ENCODE measurements around the gene MUCL3.
"Not testable (repeated sequence)": the region's sequence is repeated elsewhere in the genome, so short reads cannot be mapped to it uniquely, and the experiment has no call there.

Gene MUCL3

GRCh38 chr6:30914076-30914853, 26.5 kb upstream of the MUCL3 start, which contains the start of gene VARS2:
VARS2 (plus strand) TSS chr6:30914238; CDS start chr6:30914837, 599 bp downstream.
- Histone ChIP-seq H3K27ac (ENCODE audit: low read depth, low read length) (peak within 1 kb of the TSS; percentile 58), H3K36me3 (ENCODE audit: insufficient read depth, low read length) (peaks cover 67% of the 10 kb centered on the region), H3K4me3 (ENCODE audit: low read length) (peak within 1 kb of the TSS; percentile 69), H3K4me1 (ENCODE audit: insufficient read depth, low read length) (peaks cover 15% of the 10 kb centered on the region; the same call in 1 of the 2 replicates), H3K27me3 (ENCODE audit: insufficient read depth, low read length) (no peaks in the 10 kb centered on the region), H3K9ac (ENCODE audit: low read depth, low read length) (peak within 1 kb of the TSS; percentile 84), H3K9me3 (ENCODE audit: insufficient read depth, low read depth, low read length) (no peaks in the 10 kb centered on the region)
- 6% methylated on average over 52 of the region's 52 CpGs for WGBS

GRCh38 chr6:30914854-30915590, 25.8 kb upstream of the MUCL3 start:
- H3K27ac ChIP-seq (ENCODE audit: low read depth, low read length): no peak overlapping the region
- H3K36me3 ChIP-seq (ENCODE audit: insufficient read depth, low read length): peaks cover 67% of the 10 kb centered on the region
- H3K27me3 ChIP-seq (ENCODE audit: insufficient read depth, low read length): no peaks in the 10 kb centered on the region
- peaks cover 15% of the 10 kb centered on the region; the same call in 1 of the 2 replicates for H3K4me1 ChIP-seq (ENCODE audit: insufficient read depth, low read length)
- H3K9me3 ChIP-seq (ENCODE audit: insufficient read depth, low read depth, low read length): no peaks in the 10 kb centered on the region
- H3K9ac ChIP-seq (ENCODE audit: low read depth, low read length): peak overlapping the region; percentile 84
- H3K4me3 ChIP-seq (ENCODE audit: low read length): peak overlapping the region; percentile 69
- 74% methylated on average over 17 of the region's 17 CpGs for WGBS

- WGBS: 37% methylated on average over 5 of the region's 5 CpGs
- no peaks in the 10 kb centered on the region for H3K27me3 ChIP-seq (ENCODE audit: insufficient read depth, low read length)
- peaks cover 15% of the 10 kb centered on the region; the same call in 1 of the 2 replicates for H3K4me1 ChIP-seq (ENCODE audit: insufficient read depth, low read length)
- no peak overlapping the region for H3K27ac ChIP-seq (ENCODE audit: low read depth, low read length)
- no peak overlapping the region for H3K9ac ChIP-seq (ENCODE audit: low read depth, low read length)
- no peaks in the 10 kb centered on the region for H3K9me3 ChIP-seq (ENCODE audit: insufficient read depth, low read depth, low read length)
- peaks cover 67% of the 10 kb centered on the region for H3K36me3 ChIP-seq (ENCODE audit: insufficient read depth, low read length)
- H3K4me3 ChIP-seq (ENCODE audit: low read length): no peak overlapping the region
These were observed 25.2 kb upstream of the MUCL3 start for GRCh38 chr6:30915591-30915946.

- Histone ChIP-seq H3K4me1 (ENCODE audit: insufficient read depth, low read length) (peaks cover 15% of the 10 kb centered on the region; the same call in 1 of the 2 replicates), H3K27me3 (ENCODE audit: insufficient read depth, low read length) (no peaks in the 10 kb centered on the region), H3K9ac (ENCODE audit: low read depth, low read length) (no peak overlapping the region), H3K9me3 (ENCODE audit: insufficient read depth, low read depth, low read length) (no peaks in the 10 kb centered on the region), H3K4me3 (ENCODE audit: low read length) (no peak overlapping the region), H3K36me3 (ENCODE audit: insufficient read depth, low read length) (peaks cover 67% of the 10 kb centered on the region), H3K27ac (ENCODE audit: low read depth, low read length) (no peak overlapping the region)
- WGBS: 94% methylated on average over 7 of the region's 7 CpGs
These were observed 23.7 kb upstream of the MUCL3 start for GRCh38 chr6:30917041-30917440.

- Histone ChIP-seq H3K4me1 (ENCODE audit: insufficient read depth, low read length) (peaks cover 15% of the 10 kb centered on the region; the same call in 1 of the 2 replicates), H3K9me3 (ENCODE audit: insufficient read depth, low read depth, low read length) (no peaks in the 10 kb centered on the region), H3K4me3 (ENCODE audit: low read length) (no peak overlapping the region), H3K9ac (ENCODE audit: low read depth, low read length) (no peak overlapping the region), H3K27ac (ENCODE audit: low read depth, low read length) (no peak overlapping the region), H3K27me3 (ENCODE audit: insufficient read depth, low read length) (no peaks in the 10 kb centered on the region), H3K36me3 (ENCODE audit: insufficient read depth, low read length) (peaks cover 67% of the 10 kb centered on the region)
- WGBS: 93% methylated on average over 8 of the region's 8 CpGs
These were observed 23.3 kb upstream of the MUCL3 start for GRCh38 chr6:30917487-30917886.

GRCh38 chr6:30918670-30919069, 22.1 kb upstream of the MUCL3 start:
- Histone ChIP-seq H3K36me3 (ENCODE audit: insufficient read depth, low read length) (peaks cover 68% of the 10 kb centered on the region), H3K27me3 (ENCODE audit: insufficient read depth, low read length) (no peaks in the 10 kb centered on the region), H3K9me3 (ENCODE audit: insufficient read depth, low read depth, low read length) (no peaks in the 10 kb centered on the region), H3K9ac (ENCODE audit: low read depth, low read length) (no peak overlapping the region), H3K4me1 (ENCODE audit: insufficient read depth, low read length) (peaks cover 14% of the 10 kb centered on the region; the same call in 1 of the 2 replicates), H3K27ac (ENCODE audit: low read depth, low read length) (no peak overlapping the region), H3K4me3 (ENCODE audit: low read length) (no peak overlapping the region)
- WGBS: 95% methylated on average over 8 of the region's 8 CpGs

- H3K9ac ChIP-seq (ENCODE audit: low read depth, low read length): no peak overlapping the region
- 80% methylated on average over 7 of the region's 7 CpGs for WGBS
- peaks cover 88% of the 10 kb centered on the region for H3K36me3 ChIP-seq (ENCODE audit: insufficient read depth, low read length)
- no peak overlapping the region for H3K4me3 ChIP-seq (ENCODE audit: low read length)
- no peaks in the 10 kb centered on the region for H3K27me3 ChIP-seq (ENCODE audit: insufficient read depth, low read length)
- peaks cover 4% of the 10 kb centered on the region; the same call in 1 of the 2 replicates for H3K4me1 ChIP-seq (ENCODE audit: insufficient read depth, low read length)
- H3K9me3 ChIP-seq (ENCODE audit: insufficient read depth, low read depth, low read length): no peaks in the 10 kb centered on the region
- no peak overlapping the region for H3K27ac ChIP-seq (ENCODE audit: low read depth, low read length)
These were observed 18.3 kb upstream of the MUCL3 start for GRCh38 chr6:30922447-30922852.

- H3K27me3 ChIP-seq (ENCODE audit: insufficient read depth, low read length); H3K27ac ChIP-seq (ENCODE audit: low read depth, low read length); H3K4me3 ChIP-seq (ENCODE audit: low read length); H3K9ac ChIP-seq (ENCODE audit: low read depth, low read length); H3K9me3 ChIP-seq (ENCODE audit: insufficient read depth, low read depth, low read length); H3K4me1 ChIP-seq (ENCODE audit: insufficient read depth, low read length): not testable (repeated sequence)
- 91% methylated on average over 9 of the region's 9 CpGs for WGBS
- peaks cover 89% of the 10 kb centered on the region for H3K36me3 ChIP-seq (ENCODE audit: insufficient read depth, low read length)
These were observed 16.6 kb upstream of the MUCL3 start for GRCh38 chr6:30924040-30924627.

GRCh38 chr6:30926644-30927043, 14.1 kb upstream of the MUCL3 start:
- H3K27me3 ChIP-seq (ENCODE audit: insufficient read depth, low read length): no peaks in the 10 kb centered on the region
- peaks cover 8% of the 10 kb centered on the region; the same call in 1 of the 2 replicates for H3K9me3 ChIP-seq (ENCODE audit: insufficient read depth, low read depth, low read length)
- peaks cover 4% of the 10 kb centered on the region; the same call in 1 of the 2 replicates for H3K4me1 ChIP-seq (ENCODE audit: insufficient read depth, low read length)
- peaks cover 65% of the 10 kb centered on the region for H3K36me3 ChIP-seq (ENCODE audit: insufficient read depth, low read length)
- no peak overlapping the region for H3K27ac ChIP-seq (ENCODE audit: low read depth, low read length)
- no peak overlapping the region for H3K9ac ChIP-seq (ENCODE audit: low read depth, low read length)
- no peak overlapping the region for H3K4me3 ChIP-seq (ENCODE audit: low read length)
- 93% methylated on average over 4 of the region's 4 CpGs for WGBS

GRCh38 chr6:30927080-30927479, 13.7 kb upstream of the MUCL3 start:
- peaks cover 60% of the 10 kb centered on the region for H3K36me3 ChIP-seq (ENCODE audit: insufficient read depth, low read length)
- not testable (repeated sequence) for H3K4me3 ChIP-seq (ENCODE audit: low read length)
- 97% methylated on average over 2 of the region's 3 CpGs for WGBS

GRCh38 chr6:30928677-30929076, 12.1 kb upstream of the MUCL3 start:
- Histone ChIP-seq H3K4me3 (ENCODE audit: low read length) (no peak overlapping the region), H3K4me1 (ENCODE audit: insufficient read depth, low read length) (no peaks in the 10 kb centered on the region), H3K36me3 (ENCODE audit: insufficient read depth, low read length) (peaks cover 44% of the 10 kb centered on the region), H3K9ac (ENCODE audit: low read depth, low read length) (no peak overlapping the region), H3K27ac (ENCODE audit: low read depth, low read length) (no peak overlapping the region), H3K9me3 (ENCODE audit: insufficient read depth, low read depth, low read length) (peaks cover 8% of the 10 kb centered on the region; the same call in 1 of the 2 replicates), H3K27me3 (ENCODE audit: insufficient read depth, low read length) (no peaks in the 10 kb centered on the region)
- 94% methylated on average over 3 of the region's 3 CpGs for WGBS

More at GRCh38 chr6:30927080-30927479, 13.7 kb upstream of the MUCL3 start:
- H3K4me1 ChIP-seq (ENCODE audit: insufficient read depth, low read length); H3K9ac ChIP-seq (ENCODE audit: low read depth, low read length); H3K27ac ChIP-seq (ENCODE audit: low read depth, low read length); H3K27me3 ChIP-seq (ENCODE audit: insufficient read depth, low read length); H3K9me3 ChIP-seq (ENCODE audit: insufficient read depth, low read depth, low read length): not testable (repeated sequence)

All from HUES64 (cell line).